H1 (cell line): ENCODE data around the gene HYAL1. TPM values are rescaled to one million over a fixed set of nuclear protein-coding genes. Genes with fewer than 3 reads are reported as not detected.

Source experiments
- ATF3 ChIP-seq: IDR thresholded peaks from 2 replicates; pipeline ENCODE4 v1.6.1; 2011; ENCODE audit warnings: low read depth, mild to moderate bottlenecking, low read length; ENCODE audit not compliant: insufficient read depth
- polyA plus RNA-seq, 7 experiments: library from polyadenylated mRNA; depleted of rRNA in 3 of 7; stranded (reverse) in 5 of 7; unstranded in 2 of 7; fragments of >200 nt in 5 of 7; fragments of 200-250 nt in 2 of 7; gene quantifications; 1 replicate in 5 of 7; 2 replicates in 1 of 7; 4 replicates in 1 of 7; pipeline versions ENCODE4 v1.2.1 to v1.2.3, GENCODE V29; 2011 to 2013; ENCODE audit warnings: missing spikeins in 2 of 7, mixed read lengths in 2 of 7
- total RNA-seq: library from RNA; stranded (reverse); fragmentation: NEBNext Ultra II Directional; extraction: Animal tissue kit (Norgen Biotek cat#: 25700); gene quantifications from 2 replicates; pipeline ENCODE4 v1.2.1, GENCODE V29; 2021
- TF ChIP-seq, protein P1 (sequence below): IDR thresholded peaks from 2 replicates; pipeline ENCODE4 v1.6.1; 2011; ENCODE audit warnings: low read length, improper control_type of control experiment

The HYAL1 gene
- total and polyA plus RNA-seq, 2 of the 8 experiments (the other 6 are each of a cell fraction or from before 2014, with no cell fraction given): 2.0 to 5.4 TPM

DNA sequence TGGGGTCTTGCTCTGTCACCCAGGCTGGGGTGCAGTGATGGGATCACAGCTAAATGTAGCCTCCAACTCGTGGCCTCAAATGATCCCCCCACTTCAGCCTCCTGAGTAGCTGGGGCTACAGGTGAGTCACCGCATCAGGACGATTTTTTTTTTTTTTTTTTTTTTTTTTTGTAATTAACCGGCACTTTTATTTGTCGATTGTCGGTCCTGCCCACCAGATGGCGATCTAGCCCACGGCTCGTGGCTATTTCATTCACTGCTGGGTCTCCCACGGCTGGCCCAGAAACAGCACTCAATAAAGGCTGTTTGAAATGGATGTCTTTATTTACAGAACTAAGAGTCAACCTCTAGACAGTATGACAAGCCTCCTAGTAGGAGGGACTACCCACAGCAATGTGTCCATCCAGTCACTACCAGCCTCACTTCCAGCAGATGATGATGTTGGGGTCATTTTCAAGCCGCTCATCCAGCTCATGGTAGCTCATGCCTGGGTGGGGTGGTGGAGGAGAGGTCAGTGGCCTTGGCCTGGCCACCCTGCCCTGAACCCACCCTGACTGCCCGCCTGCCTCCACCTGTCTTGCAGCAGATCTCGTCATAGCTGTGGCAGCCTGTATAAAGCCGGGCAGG, 43.9 kb upstream of the HYAL1 start (continued):
- TF ChIP-seq, protein P1, sequence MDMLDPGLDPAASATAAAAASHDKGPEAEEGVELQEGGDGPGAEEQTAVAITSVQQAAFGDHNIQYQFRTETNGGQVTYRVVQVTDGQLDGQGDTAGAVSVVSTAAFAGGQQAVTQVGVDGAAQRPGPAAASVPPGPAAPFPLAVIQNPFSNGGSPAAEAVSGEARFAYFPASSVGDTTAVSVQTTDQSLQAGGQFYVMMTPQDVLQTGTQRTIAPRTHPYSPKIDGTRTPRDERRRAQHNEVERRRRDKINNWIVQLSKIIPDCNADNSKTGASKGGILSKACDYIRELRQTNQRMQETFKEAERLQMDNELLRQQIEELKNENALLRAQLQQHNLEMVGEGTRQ: no peak
- TF ChIP-seq ATF3: 0 out of 2 replicates have a peak, but pooled peaks have one; percentile 5
